GM21360 (cell line): ENCODE results near the gene OLFML2A.
A peak's percentile ranks its signal among the peaks of the same experiment; 100 is the strongest.

Experiments used
- ATAC-seq: cut with Tn5 transposase; IDR thresholded peaks from one replicate; pipeline ENCODE4 v1.9.1; 2021; ENCODE audit warnings: mild to moderate bottlenecking, moderate library complexity; ENCODE audit not compliant: unreplicated experiment

OLFML2A gene

GRCh38 chr9:124774129-124774978 lies 2.6 kb upstream of the OLFML2A start:
- ATAC-seq, result peak; percentile 31

DNA sequence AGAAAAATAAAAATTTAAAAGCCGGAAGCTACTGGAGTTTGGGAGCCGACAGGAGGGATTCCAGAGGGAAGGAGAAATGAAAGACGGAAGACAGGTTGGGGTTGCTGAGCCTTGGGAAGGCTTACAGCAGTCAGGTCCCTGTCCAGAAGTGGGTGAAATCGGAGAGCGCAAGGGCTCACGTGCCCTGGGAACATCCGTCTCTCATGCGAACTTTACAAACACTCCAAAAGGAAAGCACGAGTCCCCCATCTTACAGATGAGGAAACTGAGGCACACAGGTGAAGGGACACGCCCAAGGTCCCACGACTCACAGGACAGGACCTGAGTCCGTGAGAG lies 347 bp upstream of the OLFML2A start:
- no peak for ATAC-seq

DNA sequence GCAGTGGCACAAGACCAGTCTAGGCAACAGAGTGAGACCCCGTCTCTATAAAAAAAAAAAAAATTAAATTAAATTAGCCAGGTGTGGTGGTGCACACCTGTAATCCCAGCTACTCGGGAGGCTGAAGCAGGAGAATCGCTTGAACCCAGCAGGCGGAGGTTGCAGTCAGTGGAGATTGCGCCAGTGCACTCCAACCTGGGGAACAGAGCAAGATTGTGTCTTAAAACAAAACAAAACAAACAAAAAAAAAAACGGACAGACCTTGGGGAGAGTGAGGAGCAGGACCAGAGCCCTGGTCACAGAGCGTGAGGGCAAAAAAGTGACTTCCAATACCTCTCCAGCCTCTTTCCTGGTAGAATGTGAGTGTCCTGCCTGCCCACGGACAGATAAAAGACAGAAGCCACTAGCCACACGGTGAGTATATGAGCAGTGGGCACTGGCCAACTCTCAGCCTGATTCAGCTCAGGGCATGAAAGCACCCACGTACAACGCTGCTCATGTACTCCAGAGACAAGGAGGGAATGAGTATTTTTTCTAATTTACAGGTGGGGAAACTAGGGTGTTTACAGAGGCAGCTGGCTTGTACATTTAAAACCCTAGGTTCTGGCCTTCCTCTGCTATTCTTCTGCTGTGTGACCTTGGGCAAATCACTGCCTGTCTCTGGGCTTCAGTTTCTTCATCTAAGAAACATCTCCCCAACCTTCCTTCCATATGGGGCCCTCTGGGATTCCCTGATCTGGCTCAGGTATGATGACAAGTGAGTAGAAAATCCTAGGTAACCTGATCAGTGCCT lies 1.8 kb downstream of the OLFML2A start:
- ATAC-seq, result no peak

DNA sequence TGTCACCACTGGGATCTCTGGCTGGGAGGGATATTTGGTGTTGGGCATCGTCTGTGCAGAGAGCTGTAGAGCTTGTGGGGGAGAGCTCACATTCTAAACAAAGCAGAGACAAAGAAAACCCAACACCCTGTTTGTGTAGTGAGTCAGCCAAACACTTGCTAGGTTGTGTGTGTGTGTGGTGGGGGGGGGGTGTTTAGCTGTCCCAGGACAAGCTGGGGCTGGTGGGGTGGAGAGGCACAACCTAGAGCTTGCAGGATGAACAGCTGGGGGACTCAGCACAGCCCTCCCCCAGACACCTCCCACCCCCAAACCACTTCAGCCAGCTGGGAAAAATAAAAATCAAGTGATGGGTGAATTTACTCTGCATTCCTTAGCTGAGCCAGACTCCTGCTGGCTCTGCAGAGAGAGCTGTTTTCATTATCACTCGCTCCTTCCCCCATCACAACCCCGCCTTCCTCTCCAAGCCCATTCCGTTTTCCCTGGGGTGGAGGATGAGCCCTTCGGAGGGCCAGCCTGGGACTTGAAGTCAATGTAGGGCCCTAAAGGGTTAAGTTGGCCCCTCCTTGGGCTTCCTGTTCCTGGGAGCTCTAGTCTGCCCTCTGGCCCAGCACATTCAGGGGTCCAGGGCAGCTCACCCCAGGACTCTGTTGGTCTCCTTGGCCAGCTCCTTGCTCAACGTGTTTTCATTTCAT lies 2.6 kb downstream of the OLFML2A start:
- no peak for ATAC-seq

DNA sequence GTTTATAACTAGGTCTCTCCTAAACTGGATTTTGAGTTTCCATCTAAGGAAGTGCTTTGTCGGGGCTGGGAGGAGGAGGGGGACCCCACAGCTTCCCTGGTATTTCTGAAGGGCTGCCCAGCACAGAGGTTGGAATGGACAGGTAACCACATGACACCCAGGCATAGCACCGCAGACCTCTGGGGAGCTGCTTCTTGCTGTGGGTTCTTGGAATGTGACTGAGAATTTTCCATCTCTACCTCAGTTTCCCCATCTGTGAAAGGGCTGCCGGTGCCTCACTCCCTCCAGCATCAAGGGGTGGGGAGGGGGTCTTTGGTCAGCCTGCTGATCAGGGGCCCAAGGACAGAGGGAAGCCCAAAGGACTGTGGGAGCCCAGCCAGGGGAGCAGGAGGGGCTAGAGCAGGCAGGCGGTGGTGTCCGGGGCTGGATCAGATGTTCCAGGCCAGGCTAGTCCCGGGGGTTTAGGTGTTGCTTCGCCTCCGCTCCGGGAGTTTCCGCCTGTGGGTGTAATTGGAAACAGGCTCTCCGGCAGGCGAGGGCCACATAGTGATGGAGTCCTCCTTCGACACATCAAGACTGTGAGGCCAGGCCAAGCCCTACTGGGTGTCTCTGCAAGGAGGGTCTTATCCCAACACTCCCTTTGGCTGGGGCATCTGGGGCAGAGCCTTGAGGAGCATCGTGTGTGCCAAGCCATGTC lies 3.3 kb downstream of the OLFML2A start:
- no peak for ATAC-seq

- ATAC-seq, result no peak
These were observed 3.8 kb downstream of the OLFML2A start for GRCh38 chr9:124780757-124781151.

GRCh38 chr9:124781967-124782660 lies 5.2 kb downstream of the OLFML2A start:
- ATAC-seq, result no peak

DNA sequence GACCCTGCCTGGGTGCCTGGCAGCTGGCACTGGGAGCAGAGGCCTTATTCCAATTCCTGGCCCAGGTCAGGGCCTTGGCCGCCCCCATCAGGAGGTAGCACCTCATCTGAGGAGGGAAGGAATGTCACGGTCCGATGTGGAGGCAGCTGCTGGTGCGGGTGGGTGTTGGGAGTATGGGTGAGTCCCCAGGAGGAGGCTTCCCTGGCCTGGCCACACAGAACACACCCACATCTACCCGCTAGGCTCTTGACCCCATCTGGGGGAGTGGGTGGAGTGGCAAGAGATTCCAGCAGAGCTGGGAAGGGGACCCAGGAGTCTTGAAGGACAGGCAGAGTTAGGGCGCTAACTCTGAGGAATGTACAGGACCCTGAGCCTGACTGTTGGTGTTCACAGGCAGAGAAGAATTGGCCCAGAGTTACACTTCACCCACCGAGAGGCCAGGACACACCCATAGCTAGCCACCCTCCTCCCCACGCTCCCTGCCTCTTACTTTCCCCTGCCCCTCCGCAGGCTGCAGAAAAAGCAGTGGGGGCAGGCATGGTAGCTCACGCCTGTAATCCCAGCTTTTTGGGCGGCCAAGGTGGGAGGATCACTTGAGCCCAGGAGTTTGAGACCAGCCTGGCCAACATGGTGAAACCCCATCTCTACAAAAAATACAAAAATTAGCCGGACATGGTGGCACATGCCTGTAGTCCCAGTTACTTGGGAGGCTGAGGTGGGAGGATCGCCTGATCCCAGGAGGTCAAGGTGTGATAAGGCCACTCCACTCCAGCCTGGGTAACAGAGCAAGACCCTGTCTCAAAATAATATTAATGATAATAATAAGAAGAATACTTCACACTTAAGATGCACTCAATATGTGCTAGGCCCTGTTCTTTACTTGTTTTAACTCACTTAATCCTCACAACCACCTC lies 6.0 kb downstream of the OLFML2A start:
- ATAC-seq, result no peak

- ATAC-seq, result no peak
These were observed 6.9 kb downstream of the OLFML2A start for GRCh38 chr9:124783830-124784229.

- ATAC-seq, result no peak
These were observed 7.6 kb downstream of the OLFML2A start for GRCh38 chr9:124784509-124784908.

DNA sequence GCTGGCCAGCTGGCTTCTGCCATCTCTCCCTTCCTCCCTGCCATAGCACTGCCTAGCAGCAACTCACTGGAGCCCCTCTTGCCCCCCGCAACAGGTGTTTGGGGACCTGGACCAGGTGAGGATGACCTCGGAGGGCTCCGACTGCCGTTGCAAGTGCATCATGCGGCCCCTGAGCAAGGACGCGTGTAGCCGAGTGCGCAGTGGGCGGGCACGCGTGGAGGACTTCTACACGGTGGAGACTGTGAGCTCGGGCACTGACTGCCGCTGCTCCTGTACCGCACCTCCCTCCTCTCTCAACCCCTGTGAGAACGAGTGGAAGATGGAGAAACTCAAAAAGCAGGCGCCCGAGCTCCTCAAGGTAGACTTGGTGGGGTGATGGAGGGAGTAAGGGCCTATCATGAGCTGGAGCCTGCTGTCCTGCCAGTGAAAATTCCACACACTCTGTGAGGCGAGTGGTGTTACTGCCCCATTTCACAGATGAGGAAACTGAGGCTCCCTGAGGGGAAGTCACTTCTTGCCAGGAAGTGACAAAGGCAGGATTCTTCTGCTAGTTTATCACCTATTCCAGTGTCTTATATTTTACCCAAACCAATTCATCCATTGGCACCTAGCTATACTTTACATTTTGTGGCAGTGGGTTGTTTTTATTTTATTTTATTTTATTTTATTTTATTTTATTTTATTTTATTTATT lies 10.1 kb downstream of the OLFML2A start:
- ATAC-seq, result no peak

DNA sequence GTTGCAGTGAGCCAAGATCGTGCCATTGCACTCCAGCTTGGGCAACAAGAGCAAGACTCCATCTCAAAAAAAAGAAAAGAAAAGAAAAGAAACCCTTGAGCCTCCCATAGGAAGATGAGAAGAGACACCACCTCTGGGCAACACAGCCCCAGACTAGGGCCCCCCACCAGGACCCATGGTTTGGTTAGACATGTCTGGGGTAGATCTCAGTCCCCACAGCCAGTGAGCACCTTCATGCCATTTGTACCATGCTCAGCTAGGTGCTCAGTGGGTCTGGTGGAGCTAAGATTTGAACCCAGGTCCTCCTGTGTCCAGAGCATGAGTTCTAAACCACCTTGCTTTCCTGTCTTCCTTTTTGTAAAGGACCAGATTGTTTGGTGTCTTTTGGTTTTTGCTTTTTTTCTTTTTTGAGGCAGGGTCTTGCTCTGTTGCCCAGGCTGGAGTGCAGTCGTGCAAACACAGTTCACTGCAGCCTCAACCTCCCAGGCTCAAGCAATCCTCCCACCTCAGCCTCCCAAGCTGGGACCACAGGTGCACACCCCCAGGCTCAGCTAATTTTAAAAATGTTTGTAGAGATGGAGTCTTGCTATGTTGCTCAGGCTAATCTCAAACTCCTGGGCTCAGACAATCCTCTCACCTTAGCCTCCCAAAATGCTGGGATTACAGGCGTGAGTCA lies 11.7 kb downstream of the OLFML2A start:
- no peak for ATAC-seq

- no peak for ATAC-seq
These were observed 12.6 kb downstream of the OLFML2A start for GRCh38 chr9:124789531-124789930.

DNA sequence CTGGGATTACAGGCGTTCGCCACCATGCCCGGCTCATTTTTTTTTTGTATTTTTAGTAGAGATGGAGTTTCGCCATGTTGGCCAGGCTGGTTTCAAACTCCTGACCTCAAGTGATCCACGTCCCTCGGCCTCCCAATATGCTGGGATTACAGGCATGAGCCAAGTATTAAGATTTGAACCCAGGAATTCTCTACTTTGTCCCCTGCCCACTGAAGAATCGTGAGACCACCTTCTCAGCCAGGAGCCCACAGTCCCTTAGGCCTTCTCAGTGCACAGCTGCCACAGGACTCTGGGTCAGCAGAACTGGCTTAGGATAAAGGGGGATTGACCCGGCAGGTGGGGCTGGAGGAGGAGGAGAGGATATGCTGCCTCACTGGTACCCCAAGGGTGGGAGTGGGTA lies 13.4 kb downstream of the OLFML2A start:
- ATAC-seq, result no peak

DNA sequence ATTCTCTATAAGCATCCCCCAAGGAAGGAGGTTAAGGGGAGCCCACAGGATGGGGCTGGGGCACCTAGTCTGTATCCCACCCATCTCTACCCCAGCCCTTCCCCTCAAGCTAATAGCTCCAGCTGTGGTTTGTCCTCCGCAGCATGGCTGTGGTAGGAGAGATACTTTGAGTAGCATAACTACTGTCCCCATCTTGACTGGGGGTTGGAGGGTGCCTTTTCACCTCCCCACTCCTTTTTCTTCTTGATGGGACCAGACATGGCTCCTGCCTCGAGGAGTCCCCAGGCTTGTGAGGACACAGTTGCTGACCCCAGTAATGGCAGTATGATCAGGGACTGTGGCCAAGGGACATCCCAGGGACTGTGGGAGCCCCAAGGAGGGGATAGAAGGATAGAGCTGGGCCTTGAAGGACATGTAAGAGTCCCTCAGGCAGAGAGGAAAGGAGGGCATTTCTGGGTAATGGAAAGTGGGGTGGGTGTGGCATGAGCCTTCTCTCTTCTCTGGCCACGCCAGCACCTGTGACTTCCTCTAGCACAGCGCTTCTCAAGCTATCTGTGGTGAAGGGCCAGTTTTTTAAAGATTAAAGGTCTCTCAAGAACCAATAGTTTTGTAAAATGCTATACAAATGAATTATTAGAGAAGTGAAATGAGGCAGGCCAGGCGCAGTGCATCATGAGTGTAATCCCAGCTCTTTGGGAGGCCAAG lies 14.0 kb downstream of the OLFML2A start:
- no peak for ATAC-seq

- no peak for ATAC-seq
These were observed 15.5 kb downstream of the OLFML2A start for GRCh38 chr9:124792257-124793014.

- ATAC-seq, result no peak
These were observed 16.1 kb downstream of the OLFML2A start for GRCh38 chr9:124793015-124793541.
